SU-DHL-6 (cell line): Measurements from ENCODE around the gene CGB1.

Experiments
- EZH2phosphoT487 ChIP-seq: fragments of 200-600 bp; sonication (generic), shearing (Covaris generic); conservative IDR thresholded peaks from 2 replicates; pipeline ENCODE4 v1.6.1; 2018; ENCODE audit warnings: mild to moderate bottlenecking, antibody characterized with exemption, low read length, moderate library complexity, mixed read lengths
- TF ChIP-seq, protein P1 (sequence below): fragments of 200-600 bp; sonication (generic); IDR thresholded peaks from one replicate; pipeline ENCODE4 v1.5.1; 2017; ENCODE audit warnings: antibody characterized with exemption, mild to moderate bottlenecking, low read length, moderate library complexity; ENCODE audit not compliant: insufficient read depth, poor library complexity, severe bottlenecking

DNA sequence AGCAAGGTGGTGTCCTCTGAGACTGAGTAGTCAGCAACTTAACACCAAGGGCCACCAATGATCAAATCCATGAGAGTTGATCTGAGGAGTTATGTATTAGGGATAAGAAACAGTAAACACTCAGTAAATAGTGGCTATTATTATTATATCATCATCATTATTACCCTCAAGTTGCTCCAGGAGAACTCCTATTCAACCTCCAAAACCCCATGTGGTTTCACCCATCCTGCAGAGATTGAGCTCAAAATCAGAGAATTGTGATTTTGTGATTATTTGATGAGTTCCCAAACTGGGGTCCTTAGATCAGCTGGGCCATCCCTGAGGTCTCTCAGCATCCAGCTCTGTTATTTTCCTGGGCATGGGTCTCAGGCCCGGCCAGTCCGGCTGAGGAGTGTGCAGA lies 24.3 kb upstream of the CGB1 start:
- TF ChIP-seq, protein P1, sequence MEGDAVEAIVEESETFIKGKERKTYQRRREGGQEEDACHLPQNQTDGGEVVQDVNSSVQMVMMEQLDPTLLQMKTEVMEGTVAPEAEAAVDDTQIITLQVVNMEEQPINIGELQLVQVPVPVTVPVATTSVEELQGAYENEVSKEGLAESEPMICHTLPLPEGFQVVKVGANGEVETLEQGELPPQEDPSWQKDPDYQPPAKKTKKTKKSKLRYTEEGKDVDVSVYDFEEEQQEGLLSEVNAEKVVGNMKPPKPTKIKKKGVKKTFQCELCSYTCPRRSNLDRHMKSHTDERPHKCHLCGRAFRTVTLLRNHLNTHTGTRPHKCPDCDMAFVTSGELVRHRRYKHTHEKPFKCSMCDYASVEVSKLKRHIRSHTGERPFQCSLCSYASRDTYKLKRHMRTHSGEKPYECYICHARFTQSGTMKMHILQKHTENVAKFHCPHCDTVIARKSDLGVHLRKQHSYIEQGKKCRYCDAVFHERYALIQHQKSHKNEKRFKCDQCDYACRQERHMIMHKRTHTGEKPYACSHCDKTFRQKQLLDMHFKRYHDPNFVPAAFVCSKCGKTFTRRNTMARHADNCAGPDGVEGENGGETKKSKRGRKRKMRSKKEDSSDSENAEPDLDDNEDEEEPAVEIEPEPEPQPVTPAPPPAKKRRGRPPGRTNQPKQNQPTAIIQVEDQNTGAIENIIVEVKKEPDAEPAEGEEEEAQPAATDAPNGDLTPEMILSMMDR: no peak
- no peak for TF ChIP-seq EZH2phosphoT487
